SK-N-SH (cell line): ENCODE measurements around the gene C13orf46.

ENCODE experiments used
- CHD2 ChIP-seq: fragments of 150-350 bp; IDR thresholded peaks from 2 replicates; pipeline ENCODE4 v1.6.1; 2018; ENCODE audit warnings: low read length; ENCODE audit not compliant: partially characterized antibody
- EP300 ChIP-seq, 2 experiments: IDR thresholded peaks; 2 replicates each; pipeline versions ENCODE4 v1.4.0 to v1.6.1; 2012; ENCODE audit warnings: borderline replicate concordance in 1 of 2, low read depth in 1 of 2, low read length in 1 of 2
- GABPA ChIP-seq: IDR thresholded peaks from 2 replicates; pipeline ENCODE4 v1.4.0; 2012; ENCODE audit warnings: low read depth, mild to moderate bottlenecking
- GATA2 ChIP-seq: sonication (generic); formaldehyde crosslinking; IDR thresholded peaks from 2 replicates; pipeline ENCODE4 v1.5.0; 2020; ENCODE audit warnings: mild to moderate bottlenecking, missing genetic modification reagents
- POLR2AphosphoS5 ChIP-seq: IDR thresholded peaks from 2 replicates; pipeline ENCODE4 v1.6.1; 2012; ENCODE audit warnings: low read depth, low read length
- RAD21 ChIP-seq: IDR thresholded peaks from 2 replicates; pipeline ENCODE4 v1.6.1; 2012; ENCODE audit warnings: mild to moderate bottlenecking, low read length
- RCOR1 ChIP-seq: fragments of 150-350 bp; IDR thresholded peaks from 2 replicates; pipeline ENCODE4 v1.6.1; 2017; ENCODE audit warnings: antibody characterized with exemption, low read length
- TAF1 ChIP-seq: IDR thresholded peaks from 2 replicates; pipeline ENCODE4 v1.6.1; 2012; ENCODE audit warnings: low read depth, mild to moderate bottlenecking, low read length, moderate library complexity, borderline replicate concordance
- TF ChIP-seq, protein P1 (sequence below): fragments of 200-600 bp; sonication (generic); IDR thresholded peaks from 2 replicates; pipeline ENCODE4 v1.6.1; 2017; ENCODE audit warnings: antibody characterized with exemption, mild to moderate bottlenecking, moderate library complexity
- TF ChIP-seq, protein P2 (sequence below): IDR thresholded peaks from 2 replicates; pipeline ENCODE4 v1.4.0; 2012; ENCODE audit warnings: low read depth, borderline replicate concordance
- TF ChIP-seq, protein P3 (sequence below): IDR thresholded peaks from 2 replicates; pipeline ENCODE4; 2012
- TF ChIP-seq, protein P4 (sequence below): IDR thresholded peaks from 2 replicates; pipeline ENCODE4 v1.4.0; 2012; ENCODE audit warnings: low read depth
- TF ChIP-seq, protein P5 (sequence below): fragments of 150-350 bp; IDR thresholded peaks from 2 replicates; pipeline ENCODE4 v1.6.1; 2016; ENCODE audit warnings: mild to moderate bottlenecking, low read depth, low read length

DNA sequence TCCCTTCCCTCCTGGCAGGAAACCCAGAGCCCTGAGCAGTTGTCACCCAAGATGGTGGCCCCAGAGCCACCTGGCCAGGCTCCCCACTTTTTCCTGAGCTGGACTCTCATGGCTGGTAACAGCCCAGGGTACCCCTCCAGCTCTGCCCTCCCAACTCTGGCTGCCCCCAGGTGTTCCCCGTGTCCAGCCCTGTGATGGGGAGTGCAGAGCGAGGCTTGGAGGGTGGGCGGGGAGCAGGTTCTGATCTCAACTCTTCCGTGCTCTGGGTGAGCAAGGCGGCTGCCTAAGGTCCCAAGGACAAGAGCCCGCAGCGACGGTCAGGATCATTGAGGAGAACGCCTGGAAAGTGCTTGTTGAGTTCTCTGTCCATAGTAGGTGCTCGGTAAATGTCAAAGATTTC, 55.3 kb downstream of the C13orf46 start:
- TF ChIP-seq, protein P1, sequence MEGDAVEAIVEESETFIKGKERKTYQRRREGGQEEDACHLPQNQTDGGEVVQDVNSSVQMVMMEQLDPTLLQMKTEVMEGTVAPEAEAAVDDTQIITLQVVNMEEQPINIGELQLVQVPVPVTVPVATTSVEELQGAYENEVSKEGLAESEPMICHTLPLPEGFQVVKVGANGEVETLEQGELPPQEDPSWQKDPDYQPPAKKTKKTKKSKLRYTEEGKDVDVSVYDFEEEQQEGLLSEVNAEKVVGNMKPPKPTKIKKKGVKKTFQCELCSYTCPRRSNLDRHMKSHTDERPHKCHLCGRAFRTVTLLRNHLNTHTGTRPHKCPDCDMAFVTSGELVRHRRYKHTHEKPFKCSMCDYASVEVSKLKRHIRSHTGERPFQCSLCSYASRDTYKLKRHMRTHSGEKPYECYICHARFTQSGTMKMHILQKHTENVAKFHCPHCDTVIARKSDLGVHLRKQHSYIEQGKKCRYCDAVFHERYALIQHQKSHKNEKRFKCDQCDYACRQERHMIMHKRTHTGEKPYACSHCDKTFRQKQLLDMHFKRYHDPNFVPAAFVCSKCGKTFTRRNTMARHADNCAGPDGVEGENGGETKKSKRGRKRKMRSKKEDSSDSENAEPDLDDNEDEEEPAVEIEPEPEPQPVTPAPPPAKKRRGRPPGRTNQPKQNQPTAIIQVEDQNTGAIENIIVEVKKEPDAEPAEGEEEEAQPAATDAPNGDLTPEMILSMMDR, result no peak
- TF ChIP-seq, protein P2, sequence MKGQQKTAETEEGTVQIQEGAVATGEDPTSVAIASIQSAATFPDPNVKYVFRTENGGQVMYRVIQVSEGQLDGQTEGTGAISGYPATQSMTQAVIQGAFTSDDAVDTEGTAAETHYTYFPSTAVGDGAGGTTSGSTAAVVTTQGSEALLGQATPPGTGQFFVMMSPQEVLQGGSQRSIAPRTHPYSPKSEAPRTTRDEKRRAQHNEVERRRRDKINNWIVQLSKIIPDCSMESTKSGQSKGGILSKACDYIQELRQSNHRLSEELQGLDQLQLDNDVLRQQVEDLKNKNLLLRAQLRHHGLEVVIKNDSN, result no peak
- TF ChIP-seq EP300 (IDR thresholded peaks at IDR 0.05; ENCODE audit: borderline replicate concordance in 1 of 2, low read depth in 1 of 2, low read length in 1 of 2) (no peak), TAF1 (no peak), POLR2AphosphoS5 (no peak), RAD21 (no peak), CHD2 (no peak), GATA2 (CRISPR knock-in tag) (no peak), RCOR1 (no peak), GABPA (no peak)
- TF ChIP-seq, protein P3, sequence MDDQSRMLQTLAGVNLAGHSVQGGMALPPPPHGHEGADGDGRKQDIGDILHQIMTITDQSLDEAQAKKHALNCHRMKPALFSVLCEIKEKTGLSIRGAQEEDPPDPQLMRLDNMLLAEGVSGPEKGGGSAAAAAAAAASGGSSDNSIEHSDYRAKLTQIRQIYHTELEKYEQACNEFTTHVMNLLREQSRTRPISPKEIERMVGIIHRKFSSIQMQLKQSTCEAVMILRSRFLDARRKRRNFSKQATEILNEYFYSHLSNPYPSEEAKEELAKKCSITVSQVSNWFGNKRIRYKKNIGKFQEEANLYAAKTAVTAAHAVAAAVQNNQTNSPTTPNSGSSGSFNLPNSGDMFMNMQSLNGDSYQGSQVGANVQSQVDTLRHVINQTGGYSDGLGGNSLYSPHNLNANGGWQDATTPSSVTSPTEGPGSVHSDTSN, result no peak
- TF ChIP-seq, protein P4, sequence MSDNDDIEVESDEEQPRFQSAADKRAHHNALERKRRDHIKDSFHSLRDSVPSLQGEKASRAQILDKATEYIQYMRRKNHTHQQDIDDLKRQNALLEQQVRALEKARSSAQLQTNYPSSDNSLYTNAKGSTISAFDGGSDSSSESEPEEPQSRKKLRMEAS, result no peak
- TF ChIP-seq, protein P5, sequence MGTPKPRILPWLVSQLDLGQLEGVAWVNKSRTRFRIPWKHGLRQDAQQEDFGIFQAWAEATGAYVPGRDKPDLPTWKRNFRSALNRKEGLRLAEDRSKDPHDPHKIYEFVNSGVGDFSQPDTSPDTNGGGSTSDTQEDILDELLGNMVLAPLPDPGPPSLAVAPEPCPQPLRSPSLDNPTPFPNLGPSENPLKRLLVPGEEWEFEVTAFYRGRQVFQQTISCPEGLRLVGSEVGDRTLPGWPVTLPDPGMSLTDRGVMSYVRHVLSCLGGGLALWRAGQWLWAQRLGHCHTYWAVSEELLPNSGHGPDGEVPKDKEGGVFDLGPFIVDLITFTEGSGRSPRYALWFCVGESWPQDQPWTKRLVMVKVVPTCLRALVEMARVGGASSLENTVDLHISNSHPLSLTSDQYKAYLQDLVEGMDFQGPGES, result no peak
